ENCODE measurements around the gene FAXDC2. TPM values are rescaled to one million over a fixed set of nuclear protein-coding genes. Genes with fewer than 3 reads are reported as not detected.

FAXDC2 gene
- total RNA-seq, 1 donor from 2014 or later: not detected

DNA sequence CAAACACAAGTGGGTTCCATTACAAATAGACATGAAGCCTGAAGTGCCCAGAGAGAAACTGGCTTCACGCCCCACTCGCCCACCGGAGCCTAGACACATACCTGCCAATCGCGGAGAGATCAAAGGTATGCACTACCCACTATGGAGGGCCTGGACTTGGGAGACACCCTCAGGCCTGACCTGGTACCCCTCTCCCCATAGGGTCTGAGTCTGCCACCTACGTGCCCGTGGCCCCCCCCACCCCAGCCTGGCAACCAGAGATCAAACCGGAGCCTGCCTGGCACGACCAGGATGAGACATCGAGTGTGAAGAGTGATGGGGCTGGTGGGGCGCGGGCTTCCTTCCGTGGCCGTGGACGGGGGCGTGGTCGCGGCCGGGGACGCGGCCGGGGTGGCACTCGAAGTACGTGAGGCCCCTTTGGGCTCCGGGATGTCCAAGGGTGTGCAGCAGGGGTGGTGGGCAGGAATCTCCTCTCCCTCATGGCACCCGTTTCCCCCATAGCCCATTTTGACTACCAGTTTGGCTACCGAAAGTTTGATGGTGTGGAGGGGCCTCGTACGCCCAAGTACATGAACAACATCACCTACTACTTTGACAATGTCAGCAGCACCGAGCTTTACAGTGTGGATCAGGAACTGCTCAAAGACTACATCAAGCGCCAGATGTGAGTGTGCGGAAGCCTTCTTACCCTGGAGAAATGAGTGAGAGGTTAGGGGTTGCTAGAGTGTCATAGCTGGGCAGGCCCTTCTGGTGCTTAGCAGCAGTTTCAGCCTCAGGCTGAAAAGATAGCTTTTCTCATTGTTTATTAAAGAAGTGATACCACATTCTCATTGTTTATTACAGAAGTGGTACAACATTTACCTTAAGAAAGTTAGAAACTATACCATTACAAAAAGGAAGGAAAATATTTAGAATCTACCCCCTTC is 56.5 kb downstream of the FAXDC2 start:
- no peaks in the 10 kb centered on the region for H3K27me3 Mint-ChIP-seq
- no peak for DNase-seq
- peaks cover 57% of the 10 kb centered on the region for H3K36me3 Mint-ChIP-seq (ENCODE audit: low read depth)
- H3K27ac Mint-ChIP-seq: no peak overlapping the region
- no peaks in the 10 kb centered on the region for H3K9me3 Mint-ChIP-seq
- intact Hi-C loops (cut with micrococcal nuclease): no loop called here
- peaks cover 3% of the 10 kb centered on the region for H3K4me1 Mint-ChIP-seq
- no peak overlapping the region for H3K4me3 Mint-ChIP-seq

DNA sequence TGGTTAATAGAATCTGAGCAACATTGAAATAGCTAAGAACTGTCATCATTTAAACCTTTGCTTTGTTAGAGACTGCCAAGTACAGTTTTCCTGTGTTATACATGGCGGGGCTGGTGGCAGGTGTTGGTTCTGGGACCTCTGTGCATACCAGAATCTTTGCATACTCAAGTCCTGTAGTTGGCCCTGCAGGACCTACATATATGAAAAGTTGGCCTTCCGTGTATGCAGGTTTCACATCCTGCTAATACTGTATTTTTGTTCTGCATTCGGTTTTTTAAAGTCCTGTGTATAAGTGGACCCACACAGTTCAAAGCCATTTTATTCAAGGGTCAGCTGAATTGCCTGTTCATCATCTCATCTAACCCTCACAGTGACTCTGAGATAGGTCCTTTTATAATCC is 58.9 kb downstream of the FAXDC2 start:
- H3K4me3 Mint-ChIP-seq: no peak overlapping the region
- DNase-seq: no peak
- no peaks in the 10 kb centered on the region for H3K9me3 Mint-ChIP-seq
- H3K36me3 Mint-ChIP-seq (ENCODE audit: low read depth): peaks cover 49% of the 10 kb centered on the region
- peaks cover 20% of the 10 kb centered on the region for H3K4me1 Mint-ChIP-seq
- no peaks in the 10 kb centered on the region for H3K27me3 Mint-ChIP-seq
- no peak overlapping the region for H3K27ac Mint-ChIP-seq
- intact Hi-C loops (cut with micrococcal nuclease): no loop called here

DNA sequence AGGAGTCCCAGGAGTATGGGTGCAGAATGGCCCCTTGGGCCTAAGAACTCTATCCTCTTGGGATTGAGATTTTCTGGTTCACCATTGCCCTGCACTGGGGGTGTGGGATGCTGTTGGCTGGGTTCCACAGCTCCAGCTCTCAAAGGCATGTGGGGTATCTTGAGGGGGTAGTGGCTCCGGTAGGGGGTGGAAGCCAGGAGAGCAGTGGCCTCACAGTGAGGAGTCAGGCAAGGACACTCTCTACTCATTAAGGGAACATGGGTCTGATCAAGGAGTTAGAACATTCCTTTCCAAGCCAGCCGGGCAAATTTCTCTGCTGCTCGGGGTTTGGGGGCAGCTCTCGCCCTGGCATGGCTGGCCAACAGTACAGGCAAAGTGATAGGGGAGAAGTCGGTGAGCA is 62.2 kb downstream of the FAXDC2 start:
- H3K27me3 Mint-ChIP-seq: no peaks in the 10 kb centered on the region
- intact Hi-C loops (cut with micrococcal nuclease): no loop called here
- peak overlapping the region; percentile 48 for H3K27ac Mint-ChIP-seq
- no peaks in the 10 kb centered on the region for H3K9me3 Mint-ChIP-seq
- peaks cover 28% of the 10 kb centered on the region for H3K36me3 Mint-ChIP-seq (ENCODE audit: low read depth)
- H3K4me3 Mint-ChIP-seq: no peak overlapping the region
- H3K4me1 Mint-ChIP-seq: peaks cover 36% of the 10 kb centered on the region
- DNase-seq: no peak

DNA sequence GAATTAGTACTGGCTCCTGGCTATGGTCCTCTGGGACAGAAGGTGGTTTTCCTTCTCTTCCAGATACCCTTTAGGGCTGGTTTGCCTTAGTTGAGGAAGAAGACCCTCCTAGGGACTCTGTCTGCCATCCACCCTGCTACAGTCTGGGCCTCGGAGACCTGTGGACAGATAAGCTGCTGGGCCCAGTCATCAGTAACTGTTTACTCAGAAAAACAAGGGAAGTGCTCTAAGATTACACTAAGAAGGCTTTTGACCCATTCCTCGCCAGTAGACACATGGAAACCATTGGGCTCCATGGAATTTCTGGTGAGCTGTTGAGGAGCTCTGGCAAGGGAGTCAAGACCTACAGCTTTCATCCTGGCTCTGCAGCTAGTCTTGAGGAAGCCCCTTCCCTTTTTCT is 64.0 kb downstream of the FAXDC2 start:
- Mint-ChIP-seq H3K4me1 (peaks cover 37% of the 10 kb centered on the region), H3K27ac (no peak overlapping the region), H3K9me3 (no peaks in the 10 kb centered on the region)

DNA sequence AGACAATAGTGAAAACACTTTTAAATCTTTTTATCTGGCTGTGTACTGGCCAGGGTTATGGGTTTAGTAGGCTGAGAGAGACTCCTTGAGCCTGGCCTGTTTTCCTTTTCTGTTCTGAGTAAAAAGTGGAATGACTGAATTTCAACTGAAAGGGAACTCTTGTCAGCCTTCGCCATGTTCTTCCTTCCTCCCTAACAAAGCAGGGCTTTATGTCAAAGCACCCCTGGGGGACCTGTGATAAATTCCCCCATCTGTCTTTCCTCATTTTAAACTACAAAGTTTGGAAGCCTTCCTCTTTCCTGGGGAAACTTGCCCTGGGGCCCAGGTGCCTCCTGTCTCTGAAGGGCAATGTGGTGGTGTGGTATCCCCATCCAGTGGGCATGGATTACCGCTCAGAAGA is 65.5 kb downstream of the FAXDC2 start:
- H3K9me3 Mint-ChIP-seq: no peaks in the 10 kb centered on the region
- DNase-seq: no peak
- no peaks in the 10 kb centered on the region for H3K27me3 Mint-ChIP-seq
- H3K27ac Mint-ChIP-seq: peak overlapping the region; percentile 64
- peaks cover 9% of the 10 kb centered on the region for H3K36me3 Mint-ChIP-seq (ENCODE audit: low read depth)
- peaks cover 43% of the 10 kb centered on the region for H3K4me1 Mint-ChIP-seq
- H3K4me3 Mint-ChIP-seq: no peak overlapping the region
- intact Hi-C loops (cut with micrococcal nuclease): no loop called here

More for the DNA sequence above, 64.0 kb downstream of the FAXDC2 start:
- Mint-ChIP-seq H3K27me3 (no peaks in the 10 kb centered on the region), H3K4me3 (no peak overlapping the region), H3K36me3 (ENCODE audit: low read depth) (peaks cover 18% of the 10 kb centered on the region)
- DNase-seq: no peak
- intact Hi-C loops (cut with micrococcal nuclease): no loop called here

DNA sequence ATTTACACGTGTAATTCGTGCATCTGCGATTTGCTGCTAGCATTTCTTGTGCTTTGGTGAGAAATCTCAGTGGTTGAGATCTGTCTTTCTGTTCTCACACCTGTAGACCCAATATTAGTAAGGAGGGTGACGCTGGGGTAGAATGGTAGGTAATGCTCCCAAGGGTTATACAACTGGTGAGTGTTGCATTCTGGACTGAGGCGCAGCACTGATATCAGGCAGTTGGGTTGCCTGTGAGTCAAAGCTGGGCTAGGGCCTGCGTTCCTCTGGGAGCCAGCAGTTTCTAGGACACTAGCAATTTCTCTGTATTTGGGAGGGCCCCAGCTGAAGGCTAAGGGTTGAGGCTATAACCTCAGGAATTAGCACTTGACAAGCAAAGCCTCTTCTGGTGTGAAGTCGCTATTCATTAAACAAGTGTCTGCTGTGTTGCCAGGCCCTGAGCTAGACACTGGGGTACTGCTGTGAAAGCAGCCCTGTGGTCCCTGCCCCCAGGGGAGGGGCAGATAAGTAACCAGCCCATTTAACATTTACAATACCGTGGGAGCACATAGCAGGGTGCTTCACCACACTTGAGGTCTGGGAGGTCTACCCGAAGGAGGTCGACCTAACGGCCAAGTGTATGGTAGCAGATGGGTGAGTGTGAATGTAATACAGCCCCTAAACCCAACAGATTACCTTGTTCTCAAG is 66.5 kb downstream of the FAXDC2 start:
- intact Hi-C loops (cut with micrococcal nuclease): no loop called here
- Mint-ChIP-seq H3K27me3 (no peaks in the 10 kb centered on the region), H3K36me3 (ENCODE audit: low read depth) (peaks cover 13% of the 10 kb centered on the region), H3K27ac (peak overlapping the region; percentile 64), H3K9me3 (no peaks in the 10 kb centered on the region), H3K4me1 (peaks cover 50% of the 10 kb centered on the region), H3K4me3 (no peak overlapping the region)
- DNase-seq: no peak

DNA sequence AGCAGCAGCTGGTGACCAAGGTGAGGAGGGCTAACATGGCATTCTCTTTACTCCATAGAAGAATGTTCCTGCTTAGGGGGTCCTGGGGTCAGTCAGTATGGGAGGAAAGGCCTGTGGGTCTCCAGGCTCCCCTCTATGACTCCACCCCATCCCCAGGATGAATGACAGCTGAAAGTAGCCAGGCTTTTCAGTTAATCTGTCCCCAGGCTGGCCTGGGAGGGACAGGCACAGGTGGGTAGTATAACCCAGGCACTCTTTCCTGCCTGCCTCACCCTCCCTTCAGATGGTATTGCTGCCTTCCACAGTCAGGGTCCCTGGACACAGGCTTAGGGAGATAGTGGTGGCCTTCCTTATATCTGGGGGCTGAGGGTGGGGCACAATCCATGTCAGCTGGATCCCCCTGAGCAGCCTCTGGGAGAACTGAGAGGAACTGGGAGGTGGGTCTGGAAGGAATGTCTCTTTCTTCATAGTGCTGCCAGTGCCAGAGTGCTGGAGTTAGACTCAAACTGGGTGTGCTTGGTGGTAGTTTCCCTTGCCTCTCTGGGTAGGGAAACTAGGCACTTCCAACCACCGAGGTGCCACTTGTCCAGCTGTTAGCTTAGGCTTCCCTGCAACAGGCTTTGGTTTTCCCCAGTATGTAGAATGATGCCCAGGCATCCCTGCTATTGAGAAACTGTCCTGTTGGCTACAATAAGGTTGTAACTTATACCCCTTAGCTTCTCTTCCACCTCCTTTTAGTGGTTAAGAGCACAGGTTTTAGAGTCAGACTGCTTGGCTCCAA is 67.4 kb downstream of the FAXDC2 start:
- H3K27ac Mint-ChIP-seq: no peak overlapping the region
- no peak overlapping the region for H3K4me3 Mint-ChIP-seq
- no peak for DNase-seq
- no peaks in the 10 kb centered on the region for H3K9me3 Mint-ChIP-seq
- H3K36me3 Mint-ChIP-seq (ENCODE audit: low read depth): peaks cover 10% of the 10 kb centered on the region
- intact Hi-C loops (cut with micrococcal nuclease): no loop called here
- H3K27me3 Mint-ChIP-seq: no peaks in the 10 kb centered on the region
- H3K4me1 Mint-ChIP-seq: peaks cover 46% of the 10 kb centered on the region

DNA sequence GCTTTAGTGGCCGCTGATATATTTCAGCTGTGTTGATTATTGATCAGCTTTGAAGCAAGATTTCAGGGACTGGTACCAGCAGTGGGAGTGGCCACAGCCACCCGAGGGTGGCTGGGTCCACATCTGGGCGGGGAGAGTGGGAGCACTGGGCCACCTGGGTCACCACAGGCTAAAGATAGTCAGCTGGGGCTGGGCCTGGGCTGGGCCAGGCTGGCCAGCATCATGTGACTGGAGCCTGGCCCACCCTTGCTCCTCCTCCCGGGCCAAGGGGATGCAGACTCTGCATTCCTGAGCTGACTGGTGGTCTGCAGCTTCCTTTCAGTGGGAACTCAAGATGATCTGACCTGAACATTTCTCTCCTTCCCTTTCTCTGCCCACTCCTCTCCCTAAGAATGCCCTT is 68.1 kb downstream of the FAXDC2 start:
- no peaks in the 10 kb centered on the region for H3K9me3 Mint-ChIP-seq
- intact Hi-C loops (cut with micrococcal nuclease): no loop called here

DNA sequence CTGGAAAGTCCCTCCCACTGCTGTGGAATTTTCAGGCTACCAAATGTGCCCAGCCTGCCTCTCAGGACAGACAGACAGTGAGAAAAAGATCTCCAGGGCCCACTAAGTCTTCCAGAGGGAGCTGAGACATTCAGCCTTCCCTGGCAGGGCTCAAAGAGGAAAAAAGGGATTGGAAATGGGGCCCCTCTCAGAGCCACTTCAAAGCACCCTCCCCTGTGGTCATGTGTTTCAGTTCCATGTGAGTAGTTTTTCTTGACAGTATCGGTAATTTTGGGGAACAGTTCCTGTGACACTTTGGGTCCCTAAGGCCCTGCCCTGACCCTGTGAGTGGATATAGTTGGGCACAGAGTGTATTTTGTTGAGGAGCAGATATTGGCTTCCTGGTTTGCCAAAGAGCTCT is 70.3 kb downstream of the FAXDC2 start:
- Mint-ChIP-seq H3K9me3 (no peaks in the 10 kb centered on the region), H3K27me3 (no peaks in the 10 kb centered on the region), H3K36me3 (ENCODE audit: low read depth) (peaks cover 7% of the 10 kb centered on the region), H3K4me3 (no peak overlapping the region), H3K4me1 (peaks cover 30% of the 10 kb centered on the region), H3K27ac (peak overlapping the region; percentile 51)
- intact Hi-C loops (cut with micrococcal nuclease): no loop called here
- no peak for DNase-seq

More for the DNA sequence above, 68.1 kb downstream of the FAXDC2 start:
- Mint-ChIP-seq H3K36me3 (ENCODE audit: low read depth) (peaks cover 10% of the 10 kb centered on the region), H3K4me1 (peaks cover 39% of the 10 kb centered on the region), H3K4me3 (no peak overlapping the region), H3K27me3 (no peaks in the 10 kb centered on the region), H3K27ac (no peak overlapping the region)
- no peak for DNase-seq

DNA sequence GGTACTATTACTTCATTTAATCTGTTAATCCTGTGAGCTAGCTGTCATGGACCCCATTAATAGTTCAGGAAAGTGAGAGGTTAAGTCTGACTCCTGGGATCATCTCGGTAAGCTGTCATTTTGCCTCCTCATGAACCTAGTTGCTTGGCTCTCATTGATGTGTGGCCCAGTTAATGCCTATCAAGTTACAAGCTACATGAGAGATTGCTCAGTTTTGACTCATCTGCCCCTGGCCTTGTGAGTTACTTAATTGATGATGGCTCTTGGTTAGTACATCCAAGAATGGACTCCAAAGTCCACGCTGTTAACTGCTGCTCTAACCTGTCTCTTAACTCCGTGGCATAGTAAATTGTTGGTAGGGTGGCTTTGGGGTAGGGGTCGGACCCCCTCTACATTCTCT is 71.3 kb downstream of the FAXDC2 start:
- no peaks in the 10 kb centered on the region for H3K9me3 Mint-ChIP-seq
- H3K4me3 Mint-ChIP-seq: no peak overlapping the region
- H3K27ac Mint-ChIP-seq: no peak overlapping the region
- peaks cover 11% of the 10 kb centered on the region for H3K36me3 Mint-ChIP-seq (ENCODE audit: low read depth)
- H3K27me3 Mint-ChIP-seq: no peaks in the 10 kb centered on the region
- intact Hi-C loops (cut with micrococcal nuclease): no loop called here
- DNase-seq: no peak
- H3K4me1 Mint-ChIP-seq: peaks cover 30% of the 10 kb centered on the region

DNA sequence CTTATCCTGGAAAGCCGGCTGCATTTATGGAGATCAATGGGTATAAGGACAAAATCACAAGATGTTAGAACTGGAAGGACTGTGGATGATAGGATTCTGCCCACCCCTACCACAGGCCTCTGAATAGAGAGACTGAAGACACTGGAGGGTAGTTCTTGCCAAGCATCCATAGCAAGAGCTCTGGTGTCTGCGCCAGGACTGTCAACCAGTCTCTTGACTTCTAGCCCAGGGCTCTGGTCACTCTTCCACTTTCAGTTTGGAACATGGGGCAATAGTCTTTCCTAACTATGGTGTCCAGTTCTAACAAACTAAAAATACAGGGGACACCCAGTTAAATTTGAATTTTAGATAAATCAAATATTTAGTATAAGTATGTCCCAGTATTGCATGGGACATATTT is 71.9 kb downstream of the FAXDC2 start:
- Mint-ChIP-seq H3K27me3 (no peaks in the 10 kb centered on the region), H3K27ac (no peak overlapping the region), H3K4me1 (peaks cover 29% of the 10 kb centered on the region), H3K36me3 (ENCODE audit: low read depth) (peaks cover 11% of the 10 kb centered on the region), H3K4me3 (no peak overlapping the region), H3K9me3 (no peaks in the 10 kb centered on the region)
- intact Hi-C loops (cut with micrococcal nuclease): no loop called here
- no peak for DNase-seq

DNA sequence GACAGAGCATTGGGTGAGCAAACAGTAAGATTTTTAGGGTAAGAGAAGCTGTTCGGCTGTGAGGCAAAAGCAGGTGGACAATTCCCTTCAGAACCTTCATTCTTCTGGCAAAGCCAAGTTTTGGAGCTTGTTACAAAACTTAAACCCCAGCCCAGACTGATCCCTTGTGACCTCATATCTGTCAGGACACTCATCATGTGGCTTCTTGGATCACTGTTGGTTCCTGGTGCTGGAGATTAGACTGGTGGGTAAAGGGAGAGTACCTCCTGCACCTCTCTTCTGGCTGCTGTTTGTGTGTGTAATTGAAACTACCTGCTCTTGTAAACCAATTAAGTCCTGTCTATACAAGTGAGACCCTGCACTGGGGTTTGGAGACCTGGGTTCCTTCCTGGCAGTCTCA is 74.2 kb downstream of the FAXDC2 start:
- Mint-ChIP-seq H3K27me3 (no peaks in the 10 kb centered on the region), H3K4me1 (peaks cover 32% of the 10 kb centered on the region), H3K9me3 (no peaks in the 10 kb centered on the region), H3K27ac (no peak overlapping the region), H3K4me3 (no peak overlapping the region), H3K36me3 (ENCODE audit: low read depth) (peaks cover 13% of the 10 kb centered on the region)
- intact Hi-C loops (cut with micrococcal nuclease): no loop called here
- no peak for DNase-seq

DNA sequence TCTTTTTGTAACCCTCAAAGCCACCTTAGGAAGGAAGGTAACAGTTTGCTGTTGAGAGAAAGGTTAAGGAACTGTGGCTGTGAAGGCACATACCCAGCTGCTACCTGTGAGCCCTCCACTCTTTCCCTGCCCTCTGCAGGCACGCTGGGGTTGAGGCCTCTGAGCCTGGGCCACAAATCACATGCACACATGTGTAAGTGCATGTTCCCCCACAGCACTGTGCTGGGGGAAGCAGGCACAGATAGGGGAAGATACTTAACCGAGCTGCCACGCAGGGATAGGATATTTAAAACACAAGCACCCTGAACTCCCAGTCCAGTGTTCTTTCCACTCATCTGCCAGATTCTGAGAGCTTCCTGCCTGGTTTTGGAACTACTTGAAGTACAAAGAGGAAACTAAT is 77.1 kb downstream of the FAXDC2 start:
- no peak for DNase-seq
- Mint-ChIP-seq H3K9me3 (no peaks in the 10 kb centered on the region), H3K36me3 (ENCODE audit: low read depth) (peaks cover 10% of the 10 kb centered on the region), H3K27me3 (no peaks in the 10 kb centered on the region), H3K4me1 (peaks cover 34% of the 10 kb centered on the region), H3K27ac (no peak overlapping the region), H3K4me3 (no peak overlapping the region)
- intact Hi-C loops (cut with micrococcal nuclease): no loop called here

Measured in activated CD4-positive, alpha-beta T cell treated with anti-CD3 and anti-CD28 coated beads, Interleukin-2, amount 10 ng/mL, durations not matched to agents 24 days and 14 days (primary cell).